Epithelial cell of prostate (primary cell): ENCODE measurements around the gene NMU.
A peak's percentile ranks its signal among the peaks of the same experiment; 100 is the strongest.
"Not testable (repeated sequence)": the region's sequence is repeated elsewhere in the genome, so short reads cannot be mapped to it uniquely, and the experiment has no call there.

Experiments
- DNase-seq: peaks from one replicate; pipeline ENCODE4 v3.0.0-alpha.2; 2011; ENCODE audit warnings: low read depth, low spot score
- H3K27ac ChIP-seq: fragments of 450-650 bp; 2 replicates; pipeline ENCODE4 v1.5.1; 2017; ENCODE audit warnings: mild to moderate bottlenecking

NMU gene

GRCh38 chr4:55571806-55572205 lies 64.3 kb downstream of the NMU start:
- DNase-seq: no peak
- no peak overlapping the region for H3K27ac ChIP-seq

- H3K27ac ChIP-seq: no peak overlapping the region
- no peak for DNase-seq
Measured at GRCh38 chr4:55568905-55569504, 67.1 kb downstream of the NMU start.

DNA sequence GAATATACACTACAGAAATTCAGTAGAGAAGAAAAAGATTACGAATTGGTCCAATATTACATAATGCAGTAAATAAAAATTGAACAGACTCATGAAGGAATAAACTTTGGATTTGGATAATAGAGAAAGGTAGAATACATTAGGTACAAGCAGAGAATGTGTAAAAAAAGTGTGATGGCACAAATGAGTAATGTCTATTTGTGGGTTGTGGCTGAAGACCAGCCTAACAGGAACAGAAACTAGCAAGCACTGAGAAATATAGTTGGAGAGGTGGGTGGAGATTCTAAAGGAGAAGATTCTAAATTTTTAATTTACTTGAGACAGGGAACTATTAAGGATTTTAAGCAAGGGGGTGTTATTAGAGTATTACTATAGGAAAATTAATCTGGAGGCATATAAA lies 74.2 kb downstream of the NMU start:
- DNase-seq: no peak
- H3K27ac ChIP-seq: no peak overlapping the region

- no peak for DNase-seq
- H3K27ac ChIP-seq: no peak overlapping the region
Measured at GRCh38 chr4:55560096-55560495, 76.0 kb downstream of the NMU start.

DNA sequence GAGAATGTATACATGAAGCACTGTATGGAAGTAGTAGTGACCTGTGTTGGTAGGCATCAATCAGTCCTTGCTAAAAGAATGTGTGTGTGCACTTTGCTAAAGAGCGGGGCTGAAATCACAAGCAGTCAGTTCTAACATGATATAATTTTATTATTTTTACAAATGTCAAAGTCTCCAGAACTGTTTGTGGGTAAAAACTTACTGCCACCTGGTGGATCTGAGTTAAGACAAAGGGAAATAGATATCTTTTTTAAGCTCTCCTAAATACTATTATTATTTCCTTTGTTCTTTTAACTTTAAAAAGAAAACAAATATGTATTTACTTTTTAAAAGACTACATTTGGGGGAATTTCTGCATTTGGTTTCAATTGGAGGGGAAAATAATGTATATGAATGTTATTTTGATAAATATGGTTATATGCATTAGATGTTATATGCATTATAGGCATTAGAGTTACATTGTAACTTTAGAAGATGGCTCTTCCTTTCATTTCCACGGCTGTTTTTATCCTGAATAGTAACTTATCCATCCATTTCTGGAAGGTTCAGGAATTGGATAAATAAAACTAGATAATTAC lies 81.6 kb downstream of the NMU start:
- no peak for DNase-seq

DNA sequence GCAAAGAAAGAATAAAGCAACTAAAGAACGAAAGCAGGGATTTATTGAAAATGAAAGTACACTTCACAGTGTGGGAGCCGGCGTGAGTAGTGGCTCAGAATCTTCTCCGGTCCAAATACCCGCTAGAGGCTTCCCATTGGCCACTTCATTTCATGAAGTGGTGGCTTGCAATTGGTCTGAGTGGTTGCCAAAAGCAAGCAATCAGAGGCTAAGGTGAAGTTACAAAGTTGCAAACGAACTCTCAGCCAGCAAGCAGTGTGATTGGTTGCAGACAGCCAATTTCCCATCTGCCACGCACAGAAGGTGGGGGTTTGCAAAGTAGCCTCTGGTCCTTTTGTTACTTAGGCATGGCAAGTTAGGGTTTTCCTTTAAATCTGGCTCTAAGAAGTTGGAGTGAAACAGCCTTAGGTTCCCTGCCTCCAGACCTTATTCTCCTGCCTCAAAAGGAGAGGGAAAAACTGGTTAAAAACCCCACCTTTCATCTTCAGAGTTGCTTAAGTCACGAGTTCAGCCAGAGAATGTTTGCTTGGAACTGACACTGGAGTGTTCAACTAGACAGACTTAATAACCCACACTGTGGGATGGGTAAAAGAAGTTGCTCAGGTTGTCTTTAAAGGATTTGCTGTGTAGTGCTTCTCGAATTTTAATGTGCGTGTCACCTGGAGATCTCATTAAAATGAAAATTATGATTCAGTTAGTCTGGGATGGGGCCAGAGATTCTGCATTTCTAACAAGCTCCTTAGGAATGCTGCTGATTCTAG lies 82.5 kb downstream of the NMU start:
- DNase-seq: no peak

More for the DNA sequence above, 81.6 kb downstream of the NMU start:
- no peak overlapping the region for H3K27ac ChIP-seq

DNA sequence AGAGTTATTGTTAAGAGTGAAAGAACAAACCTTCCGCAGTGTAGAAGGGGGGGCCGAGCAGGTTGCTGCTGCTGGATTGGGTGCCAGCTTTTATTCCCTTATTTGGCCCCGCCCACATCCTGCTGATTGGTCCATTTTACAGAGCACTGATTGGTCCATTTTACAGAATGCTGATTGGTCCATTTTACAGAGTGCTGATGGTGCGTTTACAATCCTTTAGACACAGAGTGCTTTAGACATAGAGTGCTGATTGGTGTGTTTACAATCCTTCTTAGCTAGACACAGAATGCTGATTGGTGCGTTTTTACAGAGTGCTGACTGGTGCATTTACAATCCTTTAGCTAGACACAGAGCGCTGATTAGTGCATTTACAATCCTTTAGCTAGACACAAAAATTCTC lies 84.1 kb downstream of the NMU start:
- H3K27ac ChIP-seq, DNase-seq: not testable (repeated sequence)

More for the DNA sequence above, 82.5 kb downstream of the NMU start:
- H3K27ac ChIP-seq: no peak overlapping the region

DNA sequence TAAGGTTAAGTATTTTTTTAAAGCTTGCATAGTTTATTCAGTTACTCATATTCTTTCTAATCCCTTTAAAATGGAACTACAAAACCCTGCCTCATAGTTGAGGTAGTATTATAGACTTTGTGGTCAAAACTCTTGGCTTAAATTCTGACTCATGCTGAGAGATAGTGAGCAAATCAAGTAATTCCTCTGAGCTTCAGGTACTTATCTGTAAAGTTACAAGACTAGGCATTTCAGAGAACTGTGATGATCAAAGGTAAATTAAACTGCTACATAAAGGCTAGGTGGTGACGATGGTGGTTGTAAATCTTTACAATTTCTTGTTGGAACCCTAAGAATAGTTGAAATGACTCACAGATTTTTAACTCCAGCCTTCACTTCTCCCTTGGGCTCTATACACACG lies 86.2 kb downstream of the NMU start:
- peak; percentile 97 for DNase-seq
- peak overlapping the region; percentile 77 for H3K27ac ChIP-seq

- no peak for DNase-seq
- peak overlapping the region; percentile 96 for H3K27ac ChIP-seq
Measured at GRCh38 chr4:55547918-55548317, 88.2 kb downstream of the NMU start.

DNA sequence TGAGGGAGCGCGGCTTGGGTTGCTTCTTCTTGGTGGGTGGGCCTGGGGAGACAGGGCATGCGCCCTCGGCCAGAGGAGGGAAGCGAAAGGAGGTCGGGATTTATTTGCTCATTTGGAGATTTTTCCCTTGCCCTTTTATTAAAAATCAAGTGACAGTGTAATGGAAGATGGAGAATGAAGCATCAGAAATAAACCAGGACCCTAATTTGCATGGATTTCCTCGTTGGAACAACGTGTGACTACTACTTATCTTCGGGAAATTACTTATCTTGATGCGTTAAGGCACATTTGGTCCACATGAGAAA lies 88.7 kb downstream of the NMU start:
- no peak for DNase-seq
- H3K27ac ChIP-seq: peak overlapping the region; percentile 96

DNA sequence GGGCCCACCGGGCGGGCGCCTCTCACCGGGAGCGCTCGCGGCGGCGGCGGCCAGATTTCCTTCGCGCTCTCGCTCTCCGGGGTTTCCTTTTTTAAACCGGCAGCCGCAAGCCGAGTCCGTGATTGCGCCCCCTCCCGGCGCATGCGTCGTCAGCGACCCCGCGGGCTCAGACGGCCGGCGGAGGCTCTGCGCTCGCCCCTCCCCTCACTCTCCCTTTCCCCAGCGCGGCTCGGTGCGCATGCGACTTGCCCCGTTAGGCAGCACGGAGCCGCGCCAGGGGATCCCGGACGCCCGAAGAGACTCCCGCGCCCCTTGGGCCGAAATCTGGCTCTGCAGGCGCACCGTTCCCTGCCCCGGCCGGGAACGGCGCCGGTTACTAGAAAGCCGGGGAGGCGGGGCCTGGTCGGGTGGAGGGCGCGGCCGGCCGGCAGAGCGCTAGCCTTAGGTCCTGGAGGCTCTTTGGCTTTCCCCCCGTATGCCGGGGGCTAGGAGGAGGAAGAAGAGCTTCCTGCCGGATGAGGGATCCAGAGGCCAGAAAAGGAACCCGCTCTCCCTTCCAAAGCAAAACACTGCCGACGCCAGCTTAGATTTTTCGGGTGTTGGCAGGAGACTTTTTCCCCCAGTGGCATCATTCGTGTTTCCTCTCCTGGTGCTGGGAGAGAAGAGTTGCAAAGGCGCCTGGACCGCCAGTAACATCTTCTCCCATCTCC lies 89.2 kb downstream of the NMU start, which contains the start of gene CLOCK:
Gene CLOCK (minus strand): TSS at position 154 of the 710 bp plus-strand sequence. CDS start 64,124 bp downstream, outside the sequence.
- no peak for DNase-seq
- peak within 1 kb of the TSS; percentile 96 for H3K27ac ChIP-seq

DNA sequence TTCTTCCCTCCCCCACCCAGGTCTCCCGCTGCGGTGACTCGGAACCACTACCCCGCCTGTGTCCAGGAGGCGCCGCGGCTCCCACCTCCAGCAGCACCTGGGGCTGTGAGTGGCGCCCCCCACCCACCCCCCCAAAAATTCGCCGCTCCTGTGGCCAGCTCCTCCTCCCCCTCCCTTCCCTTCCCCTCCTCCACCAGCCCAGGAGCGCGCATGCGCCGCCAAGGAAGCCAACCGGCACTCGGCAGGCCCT lies 89.7 kb downstream of the NMU start:
- peak overlapping the region; percentile 96 for H3K27ac ChIP-seq
- DNase-seq: no peak

- H3K27ac ChIP-seq: peak overlapping the region; percentile 96
- DNase-seq: no peak
Measured at GRCh38 chr4:55545641-55546505, 90.2 kb downstream of the NMU start.
